GM04503 (cell line): Measurements from ENCODE around the gene SHD.
"Not testable (repeated sequence)": the region's sequence is repeated elsewhere in the genome, so short reads cannot be mapped to it uniquely, and the experiment has no call there.

Source experiments
- DNase-seq: peaks from one replicate; pipeline ENCODE4 v3.0.0-alpha.2; 2012; ENCODE audit warnings: low read depth

The SHD gene

DNA sequence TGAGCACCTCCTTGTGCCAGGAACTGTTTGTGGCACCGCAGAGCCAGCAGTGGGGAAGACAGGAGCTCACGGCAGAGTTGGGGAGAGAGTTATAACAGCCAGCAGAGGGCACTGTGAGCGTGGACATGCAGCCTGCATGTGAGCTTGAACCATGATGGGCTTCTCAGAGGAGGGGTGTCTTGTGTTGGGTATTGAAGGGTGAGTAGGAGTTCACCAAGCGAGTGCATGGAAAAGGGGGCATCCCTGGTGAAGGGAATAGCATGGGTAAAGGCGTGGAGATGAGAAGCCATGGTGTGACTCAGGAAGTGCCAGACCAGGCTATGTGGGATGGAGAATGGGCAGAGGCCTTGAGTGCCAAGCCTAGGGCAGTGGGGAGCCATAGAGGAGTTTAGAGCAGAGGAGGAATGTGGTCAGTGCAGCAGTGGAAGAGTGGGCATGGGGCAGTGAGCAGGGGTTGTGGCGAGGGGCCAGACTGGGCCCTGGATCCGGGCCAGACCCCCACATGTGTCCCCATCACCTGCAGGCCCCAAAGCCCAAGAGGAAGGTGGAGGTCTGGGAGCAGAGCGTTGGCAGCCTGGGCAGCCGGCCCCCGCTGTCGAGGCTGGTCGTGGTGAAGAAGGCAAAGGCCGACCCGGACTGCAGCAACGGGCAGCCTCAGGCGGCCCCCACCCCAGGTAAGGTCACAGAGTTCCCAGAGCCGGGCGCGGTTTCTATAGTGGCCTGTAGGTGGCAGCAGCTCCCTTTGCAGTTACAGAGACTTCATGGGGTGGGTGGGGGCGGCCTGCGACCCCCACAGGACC is 11.8 kb upstream of the SHD start:
- no peak for DNase-seq

DNA sequence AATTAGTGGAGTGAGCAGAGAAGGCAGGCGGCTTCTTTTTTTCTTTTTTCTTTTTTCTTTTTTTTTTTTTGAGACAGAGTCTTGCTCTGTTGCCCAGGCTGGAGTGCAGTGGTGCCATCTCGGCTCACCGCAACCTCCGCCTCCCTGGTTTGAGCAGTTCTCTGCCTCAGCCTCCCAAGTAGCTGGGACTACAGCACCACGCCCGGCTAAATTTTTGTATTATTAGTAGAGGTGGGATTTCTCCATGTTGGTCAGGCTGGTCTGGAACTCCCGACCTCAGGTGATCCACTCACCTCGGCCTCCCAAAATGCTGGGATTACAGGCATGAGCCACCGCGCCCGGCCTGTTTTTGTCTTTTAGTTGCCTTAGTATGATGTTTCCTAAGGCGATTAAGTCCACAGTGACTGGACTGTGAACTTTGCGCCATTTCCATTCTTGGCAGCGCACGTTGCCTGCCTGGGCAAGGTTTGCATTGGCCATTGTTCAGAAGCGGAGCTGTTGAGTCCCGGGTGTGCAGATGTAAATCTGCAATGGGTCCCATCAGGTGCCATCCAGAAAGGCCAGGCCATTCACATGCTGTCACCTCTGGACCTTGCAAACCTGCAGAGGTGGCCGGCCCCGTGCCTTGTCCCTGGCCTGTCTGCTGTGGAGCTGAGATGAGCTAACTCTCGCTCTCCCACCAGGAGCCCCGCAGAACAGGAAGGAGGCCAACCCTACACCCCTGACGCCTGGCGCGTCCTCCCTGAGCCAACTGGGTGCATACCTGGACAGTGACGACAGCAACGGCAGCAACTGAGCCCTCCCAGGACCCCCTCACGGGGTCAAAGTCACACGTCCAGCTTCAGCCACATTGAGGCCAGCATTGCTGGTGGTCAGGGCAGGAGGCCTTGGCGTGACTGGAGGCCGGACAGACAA is 10.9 kb upstream of the SHD start:
- DNase-seq, result no peak

DNA sequence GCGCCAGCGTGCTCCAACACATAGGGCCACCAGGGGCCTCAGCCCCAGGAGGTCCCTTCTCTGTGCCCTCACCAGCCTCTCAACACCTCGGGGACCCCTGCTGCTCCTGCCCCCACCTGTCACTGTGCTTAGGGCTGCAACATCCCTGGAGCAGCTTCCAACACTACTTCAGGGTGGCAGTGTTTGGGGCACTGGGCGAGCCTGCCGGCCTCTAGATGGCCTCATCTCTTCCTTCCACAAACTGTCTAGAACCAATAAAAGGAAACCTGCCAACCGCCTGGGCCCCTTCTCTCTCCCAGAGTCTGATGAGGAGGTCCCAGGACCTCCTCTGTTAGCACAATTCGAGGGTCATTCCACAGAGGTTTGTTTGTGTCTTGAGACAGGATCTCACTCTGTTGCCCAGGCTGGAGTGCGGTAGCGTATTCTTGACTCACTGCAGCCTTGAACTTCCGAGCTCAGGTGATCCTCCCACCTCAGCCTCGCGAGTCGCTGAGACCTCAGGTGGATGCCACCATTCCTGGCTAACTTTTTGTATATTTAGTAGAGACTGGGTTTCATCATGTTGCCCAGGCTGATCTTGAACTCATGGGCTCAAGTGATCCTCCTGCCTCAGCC is 10.1 kb upstream of the SHD start:
- DNase-seq, result no peak

DNA sequence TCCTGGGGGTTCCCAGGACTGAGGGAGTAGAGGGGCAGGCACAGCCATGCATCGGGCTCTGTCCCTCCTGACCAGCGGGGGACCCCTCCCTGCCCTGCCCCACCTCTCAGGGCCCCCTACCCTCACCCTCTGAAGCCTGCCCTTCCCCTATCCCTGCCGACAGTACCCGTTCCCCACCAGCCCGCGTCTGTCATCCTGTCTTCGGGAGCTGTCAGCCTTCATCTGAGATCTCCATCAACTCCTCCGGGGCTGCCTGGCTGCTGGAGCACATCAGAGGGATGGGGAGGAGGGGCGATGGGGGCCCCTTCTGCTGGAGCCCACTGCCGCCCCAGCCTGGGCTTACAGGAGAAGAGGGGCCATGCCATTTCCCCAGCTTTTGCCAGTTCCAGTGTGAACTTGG is 6.2 kb upstream of the SHD start:
- no peak for DNase-seq

DNA sequence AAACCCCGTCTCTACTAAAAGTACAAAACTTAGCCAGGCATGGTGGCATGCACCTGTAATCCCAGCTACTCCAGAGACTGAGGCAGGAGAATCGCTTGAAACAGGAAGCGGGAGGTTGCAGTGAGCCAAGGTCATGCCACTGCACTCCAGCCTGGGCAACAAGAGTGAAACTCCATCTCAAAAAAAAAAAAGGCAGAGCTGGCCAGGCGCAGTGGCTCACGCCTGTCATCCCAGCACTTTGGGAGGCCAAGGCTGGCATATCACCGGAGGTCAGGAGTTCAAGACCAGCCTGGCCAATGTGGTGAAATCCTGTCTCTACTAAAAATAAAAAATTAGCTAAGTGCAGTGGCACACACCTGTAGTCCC is 4.8 kb upstream of the SHD start:
- DNase-seq, result not testable (repeated sequence)

DNA sequence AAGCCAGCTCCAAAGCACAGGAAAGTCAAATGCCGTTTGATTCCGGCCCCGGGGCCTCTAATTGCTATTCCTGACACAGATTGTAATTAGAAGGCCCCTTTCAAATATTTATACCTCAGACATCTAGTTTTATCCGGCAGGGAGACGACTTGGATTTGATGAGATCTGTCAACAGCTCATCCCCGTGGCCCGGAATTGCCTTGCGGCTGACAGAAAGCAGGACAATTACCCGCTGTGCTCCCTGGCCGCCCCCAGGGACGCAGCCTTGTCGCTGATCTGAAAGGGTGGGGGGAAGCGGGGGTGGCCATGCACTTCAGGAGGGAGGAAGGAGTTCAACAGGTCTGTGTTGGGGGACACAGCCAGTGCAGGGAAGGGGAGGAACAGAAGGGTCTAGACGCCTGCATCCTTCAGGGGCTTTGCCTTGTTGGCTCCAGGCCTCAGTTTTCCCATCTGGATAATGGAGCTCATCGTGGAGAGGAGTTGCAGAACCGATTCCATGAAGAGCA is 1.8 kb upstream of the SHD start:
- no peak for DNase-seq

DNA sequence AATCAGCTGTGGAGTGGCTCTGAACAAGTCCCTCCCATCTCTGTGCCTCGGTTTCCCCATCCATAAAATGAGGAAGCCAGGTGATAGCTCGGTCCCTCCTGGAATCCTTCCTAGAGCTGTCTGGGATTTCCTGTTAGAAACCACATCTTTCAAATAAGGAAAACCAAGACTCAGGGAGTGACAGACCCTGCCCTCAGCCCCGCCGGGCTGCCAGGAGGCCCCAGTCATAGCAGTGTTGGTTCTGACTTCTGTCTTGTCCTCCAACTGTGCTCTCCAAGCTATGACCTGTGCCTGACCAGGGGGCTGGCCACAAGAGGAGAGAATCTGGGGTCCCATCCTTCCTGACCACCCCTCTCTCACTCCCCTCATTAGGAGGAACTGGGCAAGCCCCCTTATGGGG is 1.1 kb upstream of the SHD start:
- DNase-seq, result no peak

DNA sequence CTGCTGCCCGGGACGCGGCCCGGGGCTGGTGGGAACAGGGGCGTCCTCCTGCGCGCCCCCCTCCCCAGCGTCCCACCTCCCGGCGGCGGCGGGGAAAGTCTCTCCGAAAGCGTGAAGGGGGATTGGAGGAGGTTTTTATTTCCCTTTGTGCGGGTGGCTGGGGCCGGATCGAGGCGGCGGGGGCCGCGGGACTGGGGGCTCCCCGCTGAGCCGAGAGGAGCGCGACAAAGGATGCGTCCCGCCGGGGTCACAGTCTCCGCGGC is 132 bp downstream of the SHD start:
- DNase-seq, result no peak

DNA sequence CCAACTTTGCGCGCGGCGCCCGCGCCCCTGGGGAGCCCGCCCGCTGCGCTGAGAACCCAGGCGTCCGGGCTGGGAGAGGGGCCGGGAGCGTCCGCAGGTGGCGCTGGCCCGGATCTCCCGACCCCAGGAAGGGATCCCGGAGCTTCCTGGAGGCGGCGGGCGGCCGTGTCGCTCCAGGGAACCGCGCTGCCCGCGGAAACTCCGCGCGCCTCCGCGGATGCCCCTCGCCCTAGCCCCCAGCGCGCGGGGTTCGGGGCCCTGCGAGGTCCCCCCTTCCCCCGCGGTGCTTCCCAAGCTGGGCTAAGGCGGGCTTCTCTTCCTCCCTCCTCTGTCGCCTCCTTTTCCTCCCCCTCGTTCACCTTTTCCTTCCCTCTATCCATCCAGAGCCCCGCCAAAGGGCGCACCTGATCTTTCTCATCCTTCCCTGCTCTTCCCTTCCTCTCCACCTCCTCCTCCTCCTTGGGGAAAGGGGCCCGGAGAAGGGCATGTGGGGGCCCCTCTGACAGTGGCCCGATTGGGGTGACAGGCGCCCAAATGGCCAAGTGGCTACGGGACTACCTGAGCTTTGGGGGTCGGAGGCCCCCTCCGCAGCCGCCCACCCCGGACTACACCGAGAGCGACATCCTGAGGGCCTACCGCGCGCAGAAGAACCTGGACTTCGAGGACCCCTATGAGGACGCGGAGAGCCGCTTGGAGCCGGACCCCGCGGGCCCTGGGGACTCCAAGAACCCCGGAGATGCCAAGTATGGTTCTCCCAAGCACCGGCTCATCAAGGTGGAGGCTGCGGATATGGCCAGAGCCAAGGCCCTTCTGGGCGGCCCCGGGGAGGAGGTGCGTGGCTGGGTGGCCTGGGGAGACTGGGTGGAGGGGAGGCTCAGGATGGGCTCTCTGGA is 710 bp downstream of the SHD start:
- no peak for DNase-seq

DNA sequence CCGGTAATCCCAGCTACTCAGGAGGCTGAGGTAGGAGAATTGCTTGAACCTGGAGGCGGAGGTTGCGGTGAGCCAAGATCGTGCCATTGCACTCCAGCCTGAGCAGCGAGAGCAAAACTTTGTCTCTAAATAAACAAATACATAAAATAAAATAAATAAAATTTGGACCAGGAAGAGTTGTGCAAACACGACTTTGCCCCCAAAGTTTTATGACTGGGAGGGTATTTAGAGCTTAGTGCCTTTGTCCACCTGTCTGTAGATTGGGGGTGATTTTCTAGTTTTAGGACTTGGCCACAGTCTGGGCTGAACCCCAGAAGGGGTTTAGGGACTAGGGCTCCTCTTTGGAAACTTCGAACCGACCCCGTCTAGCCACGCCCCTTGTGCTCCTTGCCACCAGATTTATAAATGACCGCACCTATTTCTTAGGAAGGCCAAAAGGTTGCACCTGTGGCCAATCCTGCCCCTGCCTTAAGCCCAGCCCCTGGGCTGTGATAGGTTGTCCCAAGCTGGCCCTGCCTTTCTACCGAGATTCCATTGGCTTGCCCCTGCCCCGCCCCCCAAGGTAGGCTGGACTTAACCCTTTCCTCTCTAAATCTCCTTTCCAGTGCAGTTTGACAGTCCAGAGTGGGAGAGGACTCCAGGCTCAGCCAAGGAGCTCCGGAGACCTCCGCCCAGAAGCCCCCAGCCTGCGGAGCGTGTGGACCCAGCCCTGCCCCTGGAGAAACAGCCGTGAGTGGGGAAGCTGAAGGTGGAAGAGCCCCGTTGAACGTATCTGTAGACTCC is 5.3 kb downstream of the SHD start:
- DNase-seq, result no peak

DNA sequence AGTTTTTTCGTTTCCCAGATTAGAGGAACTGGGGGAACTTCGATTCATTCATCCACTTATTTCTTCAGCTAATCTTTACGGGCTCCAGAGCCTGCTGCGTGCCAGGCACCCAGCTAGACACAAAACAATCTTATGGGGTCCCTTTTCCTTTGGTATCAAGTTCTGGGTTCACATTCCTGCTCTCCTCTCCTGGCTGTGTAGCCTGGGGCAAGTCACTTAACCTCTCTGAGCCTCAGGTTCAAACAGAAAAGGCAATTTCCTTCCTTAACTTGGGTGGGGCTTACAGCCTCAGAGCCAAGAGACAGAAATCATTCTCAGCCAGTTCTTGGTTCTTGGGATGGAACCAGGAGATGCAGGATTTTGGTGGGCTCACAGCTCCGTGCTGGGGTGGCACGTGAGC is 5.9 kb downstream of the SHD start:
- DNase-seq, result no peak

DNA sequence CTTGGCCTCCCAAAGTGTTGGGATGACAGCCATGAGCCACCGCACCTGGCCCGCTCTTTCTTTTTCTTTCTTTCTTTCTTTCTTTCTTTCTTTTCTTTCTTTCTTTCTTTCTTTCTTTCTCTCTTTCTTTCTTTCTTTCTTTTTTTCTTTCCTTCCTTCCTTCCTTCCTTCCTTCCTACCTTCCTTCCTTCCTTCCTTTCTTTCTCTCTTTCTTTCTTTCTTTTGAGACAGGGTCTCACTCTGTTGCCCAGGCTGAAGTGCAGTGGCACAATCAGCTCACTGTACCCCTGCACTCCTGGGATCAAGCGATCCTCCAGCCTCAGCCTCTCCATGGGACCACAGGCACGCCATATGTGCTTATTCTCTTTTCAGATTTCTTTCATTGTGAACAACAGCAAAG is 7.1 kb downstream of the SHD start:
- not testable (repeated sequence) for DNase-seq

DNA sequence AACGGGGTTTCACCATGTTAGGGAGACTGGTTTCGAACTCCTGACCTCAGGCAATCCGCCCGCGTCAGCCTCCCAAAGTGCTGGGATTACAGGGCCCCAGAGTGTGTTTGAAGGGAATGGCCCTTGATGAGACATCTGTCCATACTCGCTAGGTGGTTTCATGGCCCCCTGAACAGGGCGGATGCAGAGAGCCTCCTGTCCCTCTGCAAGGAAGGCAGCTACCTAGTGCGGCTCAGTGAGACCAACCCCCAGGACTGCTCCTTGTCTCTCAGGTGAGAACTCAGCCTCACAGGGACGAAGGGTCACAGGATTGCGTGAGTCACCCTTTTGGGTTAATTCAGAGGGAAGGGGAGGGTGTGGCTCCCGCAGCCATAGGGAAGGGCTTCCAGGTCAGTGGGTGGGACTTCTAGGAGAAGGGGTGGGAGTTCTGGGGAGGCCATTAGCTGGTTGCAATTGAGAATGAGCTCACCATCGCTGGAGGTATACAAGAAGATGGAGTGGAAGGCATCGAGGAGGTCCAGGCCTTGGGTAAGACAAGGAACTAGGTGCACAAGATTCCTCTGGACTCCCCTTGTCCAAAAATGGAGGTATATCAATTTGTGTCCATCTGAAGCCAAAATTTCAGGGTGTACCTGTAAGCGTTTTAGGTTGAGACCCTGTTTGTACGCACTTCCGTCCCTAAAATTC is 9.2 kb downstream of the SHD start:
- DNase-seq, result no peak

DNA sequence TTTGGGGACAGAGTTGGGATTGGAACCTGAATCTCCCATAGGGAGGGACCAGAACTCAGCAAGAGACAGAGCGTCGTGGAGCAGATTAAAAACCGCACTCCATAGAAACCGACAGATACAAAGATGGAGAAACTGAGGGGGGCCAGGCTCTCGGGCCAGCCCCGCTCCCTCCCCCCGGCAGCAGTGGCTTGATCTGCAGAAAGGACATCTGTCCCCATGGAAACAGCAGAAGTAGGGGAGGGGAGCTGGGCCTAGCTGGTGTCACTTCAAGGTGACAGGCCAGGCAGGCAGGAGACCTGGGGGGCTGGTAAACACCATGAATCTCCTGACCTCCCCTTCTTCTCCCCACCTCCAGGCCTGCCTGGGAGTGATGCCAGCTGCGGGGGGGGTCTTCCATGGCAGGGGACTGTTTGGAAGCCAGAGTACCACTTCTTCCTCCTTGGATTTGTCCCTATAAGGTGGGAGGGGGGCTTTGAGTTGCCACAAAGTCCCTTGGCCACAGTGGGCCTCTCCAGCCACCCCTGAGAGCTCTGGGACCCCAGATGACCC is 12.2 kb downstream of the SHD start:
- DNase-seq, result no peak

DNA sequence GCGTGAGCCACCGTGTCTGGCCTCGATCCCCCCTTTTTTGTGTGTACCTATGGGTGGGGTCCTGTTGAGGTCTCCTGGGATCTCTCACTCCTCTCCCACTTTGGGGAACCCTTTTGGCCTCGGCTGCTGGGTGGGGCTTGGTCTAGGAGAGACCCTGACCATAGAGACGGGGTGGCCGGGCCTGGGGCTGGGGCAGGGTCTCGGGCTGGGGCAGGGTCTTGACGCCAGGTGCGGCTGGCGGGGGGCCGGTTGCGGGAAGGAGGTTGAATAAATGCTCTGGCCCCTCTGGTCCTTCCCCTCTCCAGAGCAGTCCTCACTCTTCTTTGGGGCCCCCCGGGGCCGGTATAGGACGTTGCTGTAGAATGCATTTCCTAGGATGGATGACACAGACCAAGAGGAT is 13.4 kb downstream of the SHD start:
- no peak for DNase-seq

DNA sequence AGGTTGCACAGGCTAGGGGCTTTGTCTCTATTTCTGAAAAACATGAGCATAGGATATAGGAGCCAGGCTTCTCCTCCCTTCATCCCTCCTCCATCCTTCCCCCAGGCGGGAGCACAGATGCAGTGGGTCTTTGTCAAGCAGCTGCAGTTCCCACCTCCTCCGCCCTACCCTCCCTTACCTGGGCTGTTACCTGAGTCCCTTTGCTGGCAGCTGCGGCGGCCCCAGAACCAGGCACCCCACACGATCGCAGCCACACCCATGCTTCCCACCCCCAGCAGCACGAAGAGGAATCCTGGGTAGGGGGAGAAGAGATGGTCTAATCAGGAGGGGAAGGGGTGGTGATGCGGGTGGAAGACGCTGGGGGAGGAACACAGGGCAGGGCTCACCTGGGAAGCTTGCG is 15.3 kb downstream of the SHD start:
- DNase-seq, result no peak

DNA sequence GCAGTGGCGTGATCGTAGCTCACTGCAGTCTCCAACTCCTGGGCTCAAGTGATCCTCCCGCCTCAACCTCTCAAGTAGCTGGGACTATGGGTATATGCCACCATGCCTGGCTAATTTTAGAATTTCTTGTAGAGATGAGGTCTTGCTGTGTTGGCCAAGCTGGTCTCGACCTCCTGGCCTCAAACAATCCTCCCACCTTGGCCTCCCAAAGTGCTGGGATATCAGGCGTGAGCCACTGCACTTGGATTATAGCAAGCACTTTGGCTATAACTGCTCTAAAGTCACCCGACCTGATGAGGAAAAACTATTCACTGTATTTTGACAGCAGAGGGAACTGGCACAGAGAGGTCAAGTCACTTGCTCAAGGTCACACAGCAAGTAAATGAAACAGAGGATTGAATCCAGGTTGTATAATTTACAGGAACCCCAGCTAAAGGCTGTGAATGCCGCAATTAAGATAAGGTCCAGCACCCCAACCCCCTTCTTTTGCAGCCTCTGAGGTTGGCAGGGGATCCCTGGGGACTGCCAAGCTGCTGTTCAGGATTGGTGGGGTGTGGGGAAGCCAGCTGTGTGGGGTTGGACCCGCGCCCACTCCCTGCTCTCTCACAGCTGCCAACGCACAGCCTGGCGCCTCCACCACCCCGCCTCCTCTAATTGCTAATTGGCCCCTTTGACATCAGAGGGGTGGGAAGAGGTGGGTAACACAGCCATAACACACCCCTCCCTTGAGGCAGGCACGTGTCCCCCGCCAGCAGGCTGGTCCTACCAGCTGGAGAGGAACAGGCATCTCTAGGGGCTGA is 17.1 kb downstream of the SHD start:
- no peak for DNase-seq

DNA sequence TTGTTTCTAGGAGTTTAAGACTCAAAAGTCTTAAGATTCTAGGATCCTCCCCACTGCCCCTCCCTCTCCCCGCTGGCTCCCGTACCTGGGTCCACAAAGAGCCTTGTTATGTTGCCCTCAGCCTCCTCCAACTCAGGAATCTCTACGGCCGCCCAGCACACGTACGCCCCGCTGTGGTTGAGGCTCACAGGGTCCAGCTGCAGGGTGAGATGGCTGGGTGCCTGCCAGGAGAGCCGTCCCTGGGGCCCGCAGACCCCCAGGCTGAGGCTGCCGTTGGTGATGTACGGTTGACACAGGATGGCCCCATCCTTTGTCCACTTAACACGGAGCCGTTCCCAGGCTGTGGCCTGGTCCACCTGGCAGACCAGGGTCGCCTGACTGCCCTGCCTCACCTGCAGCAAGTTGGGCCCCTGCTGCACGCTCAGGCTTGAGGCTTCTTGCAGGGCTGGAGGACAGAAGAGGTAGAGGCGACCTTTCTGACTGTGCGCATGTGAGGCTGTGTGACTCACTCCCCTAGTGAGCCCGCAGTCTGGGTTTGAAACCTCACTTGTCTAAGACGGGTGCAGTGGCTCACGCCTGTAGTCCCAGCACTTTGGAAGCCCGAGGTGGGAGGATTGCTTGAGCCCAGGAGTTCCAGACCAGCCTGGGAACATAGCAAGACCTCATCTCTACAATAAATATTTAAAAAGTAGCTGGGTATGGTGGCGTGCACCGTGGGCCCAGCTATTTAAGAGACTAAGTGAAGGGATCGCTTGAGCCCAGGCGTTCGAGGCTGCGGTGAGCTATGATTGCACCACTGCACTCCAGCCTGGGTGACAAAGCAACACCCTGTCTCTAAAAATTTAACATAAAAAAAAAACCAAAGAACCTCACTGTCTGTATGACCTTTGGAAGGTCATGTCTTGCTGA is 19.1 kb downstream of the SHD start:
- DNase-seq, result no peak
